Measurements from ENCODE around the gene TMEM106C.

Gene TMEM106C

DNA sequence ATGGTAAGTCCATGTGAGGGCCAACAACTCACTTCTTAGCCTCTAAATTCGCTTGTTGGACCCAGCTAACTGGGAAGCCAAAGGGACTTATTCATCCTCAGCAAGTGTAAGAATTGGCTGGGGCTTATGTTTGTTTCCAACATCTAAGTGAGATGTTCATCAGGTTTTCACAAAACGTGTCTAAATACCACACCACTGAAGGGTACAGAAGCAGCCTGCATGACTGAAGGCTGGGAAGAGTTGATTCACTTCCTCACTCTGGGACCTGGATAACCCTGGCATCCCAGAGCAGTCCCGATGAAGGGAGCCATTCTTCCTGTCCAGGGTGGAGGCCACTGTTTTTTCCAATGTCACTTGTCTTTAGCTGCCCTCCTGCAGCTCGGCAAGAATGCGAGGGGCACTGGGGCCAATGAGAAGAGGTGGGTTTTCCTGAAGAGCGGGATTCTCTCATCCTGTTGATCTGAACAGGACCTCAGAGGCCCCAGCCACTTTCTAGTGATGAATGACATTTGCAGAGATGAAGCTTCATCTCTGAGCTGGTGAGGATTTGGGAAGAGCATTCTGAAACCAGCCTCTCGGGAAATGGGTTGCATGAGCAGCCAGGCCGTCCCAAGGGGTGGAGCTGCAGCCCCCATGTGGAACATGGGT, 53.1 kb downstream of the TMEM106C start:
- no peak for DNase-seq (ENCODE audit: low read depth)

DNA sequence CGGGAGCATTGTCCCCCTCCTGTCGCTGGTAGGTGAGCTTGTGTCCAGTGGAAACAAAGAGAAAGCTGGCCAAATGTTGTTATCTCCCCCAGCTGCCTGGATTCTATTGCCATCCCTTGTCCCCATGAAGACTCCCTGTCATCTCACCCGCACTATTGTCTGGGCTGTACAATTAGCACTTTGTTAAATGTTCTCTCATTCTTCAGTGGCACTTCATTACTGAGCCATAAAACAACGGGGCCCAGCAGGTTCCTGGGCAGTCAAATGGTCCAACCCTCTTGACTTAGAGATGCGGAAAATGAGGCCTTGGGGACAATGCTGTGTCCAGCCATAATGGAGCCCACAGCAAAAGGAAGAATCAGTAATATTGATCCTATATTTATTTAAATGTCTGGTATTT, 54.1 kb downstream of the TMEM106C start:
- no peak for DNase-seq (ENCODE audit: low read depth)

DNA sequence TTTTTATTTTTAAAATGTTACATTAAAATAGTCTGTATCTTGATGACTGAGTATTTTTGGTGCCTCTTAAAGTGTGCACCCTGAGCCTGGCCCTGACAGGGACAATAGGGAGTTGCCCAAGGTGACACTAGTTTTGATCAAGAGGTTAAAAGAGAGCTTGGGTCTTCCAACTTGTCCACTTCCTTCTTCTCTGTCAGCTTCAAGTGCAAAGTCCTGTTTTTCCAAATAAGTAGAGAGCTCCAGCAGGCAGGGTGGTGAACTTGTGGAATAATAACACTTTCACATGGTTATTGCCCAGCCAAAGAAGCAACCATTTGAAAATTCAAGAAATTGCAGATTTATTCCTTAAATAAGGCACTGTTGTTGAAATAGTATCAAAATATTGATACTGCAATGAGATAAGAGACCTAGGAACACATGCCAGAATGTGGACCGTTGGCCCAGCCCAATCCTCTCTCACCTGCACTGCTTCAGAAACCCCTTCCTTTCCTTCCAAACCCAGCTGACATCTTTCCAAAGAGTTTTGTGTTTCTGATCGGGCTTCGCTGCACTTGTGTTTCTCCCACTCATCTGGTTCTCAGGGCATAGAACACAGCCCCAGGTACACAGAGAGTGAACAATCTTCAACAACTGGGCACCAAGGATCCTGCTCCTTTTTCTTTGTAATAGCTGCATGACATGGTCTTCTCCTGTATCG, 54.7 kb downstream of the TMEM106C start:
- no peak for DNase-seq (ENCODE audit: low read depth)

Data from activated gamma-delta T cell treated with anti-CD3 and anti-CD28 coated beads, Interleukin-2, amount 50 U/mL, for 16 hours (primary cell).